Neural progenitor cell (in vitro differentiated cells): ENCODE data around the gene RPA1.

Source experiments
- EZH2phosphoT487 ChIP-seq: fragments of 200-600 bp; sonication (generic); IDR thresholded peaks from 2 replicates; pipeline ENCODE4 v1.6.1; 2017; ENCODE audit warnings: antibody characterized with exemption
- TF ChIP-seq, protein P1 (sequence below): fragments of 200-600 bp; sonication (generic); IDR thresholded peaks from 2 replicates; pipeline ENCODE4 v1.5.1; 2017; ENCODE audit warnings: antibody characterized with exemption, mild to moderate bottlenecking

DNA sequence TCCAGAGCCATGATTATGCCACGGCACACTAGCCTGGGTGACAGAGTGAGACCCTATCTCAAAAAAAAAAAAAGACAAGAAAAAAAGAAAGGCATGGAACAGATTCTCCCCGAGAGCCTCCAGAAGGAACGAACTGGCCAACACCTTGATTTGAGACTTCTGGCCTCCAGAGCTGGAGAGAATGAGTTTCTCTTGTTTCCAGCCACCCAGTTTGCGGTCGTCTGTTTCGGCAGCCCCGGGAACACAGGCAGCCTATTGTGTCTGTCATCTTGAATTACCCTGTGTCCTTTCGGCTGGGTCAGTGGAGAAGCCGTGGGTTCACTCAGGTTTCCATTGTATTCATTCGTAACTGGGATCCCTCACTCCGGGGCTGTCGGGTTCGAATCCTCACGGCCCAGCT is 83.9 kb downstream of the RPA1 start:
- no peak for TF ChIP-seq EZH2phosphoT487
- TF ChIP-seq, protein P1, sequence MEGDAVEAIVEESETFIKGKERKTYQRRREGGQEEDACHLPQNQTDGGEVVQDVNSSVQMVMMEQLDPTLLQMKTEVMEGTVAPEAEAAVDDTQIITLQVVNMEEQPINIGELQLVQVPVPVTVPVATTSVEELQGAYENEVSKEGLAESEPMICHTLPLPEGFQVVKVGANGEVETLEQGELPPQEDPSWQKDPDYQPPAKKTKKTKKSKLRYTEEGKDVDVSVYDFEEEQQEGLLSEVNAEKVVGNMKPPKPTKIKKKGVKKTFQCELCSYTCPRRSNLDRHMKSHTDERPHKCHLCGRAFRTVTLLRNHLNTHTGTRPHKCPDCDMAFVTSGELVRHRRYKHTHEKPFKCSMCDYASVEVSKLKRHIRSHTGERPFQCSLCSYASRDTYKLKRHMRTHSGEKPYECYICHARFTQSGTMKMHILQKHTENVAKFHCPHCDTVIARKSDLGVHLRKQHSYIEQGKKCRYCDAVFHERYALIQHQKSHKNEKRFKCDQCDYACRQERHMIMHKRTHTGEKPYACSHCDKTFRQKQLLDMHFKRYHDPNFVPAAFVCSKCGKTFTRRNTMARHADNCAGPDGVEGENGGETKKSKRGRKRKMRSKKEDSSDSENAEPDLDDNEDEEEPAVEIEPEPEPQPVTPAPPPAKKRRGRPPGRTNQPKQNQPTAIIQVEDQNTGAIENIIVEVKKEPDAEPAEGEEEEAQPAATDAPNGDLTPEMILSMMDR: no peak
